PFSK-1 (cell line): Measurements from ENCODE around the gene RLN3.

Source experiments
- FOXP2 ChIP-seq: optimal IDR thresholded peaks from 2 replicates; pipeline ENCODE3; 2011; ENCODE audit warnings: borderline replicate concordance, control low read depth, inconsistent platforms; ENCODE audit not compliant: insufficient read depth; ENCODE audit errors: extremely low read length, extremely low read depth
- POLR2AphosphoS5 ChIP-seq: IDR thresholded peaks from 2 replicates; pipeline ENCODE4 v1.6.1; 2012; ENCODE audit warnings: low read depth, mild to moderate bottlenecking, control low read depth, low read length, moderate library complexity
- REST ChIP-seq, 2 experiments: IDR thresholded peaks; 2 replicates each; pipeline versions ENCODE4 v1.6.1 to v1.8.0; 2011 to 2012; ENCODE audit warnings: low read depth in 2 of 2, low read length in 2 of 2, control low read depth in 1 of 2, inconsistent platforms in 1 of 2, mild to moderate bottlenecking in 1 of 2, moderate library complexity in 1 of 2; ENCODE audit not compliant: insufficient read depth in 1 of 2
- SIN3A ChIP-seq: IDR thresholded peaks from 2 replicates; pipeline ENCODE4 v1.6.1; 2012; ENCODE audit warnings: mild to moderate bottlenecking, low read length, moderate library complexity, borderline replicate concordance; ENCODE audit not compliant: insufficient read depth
- TAF1 ChIP-seq: IDR thresholded peaks from 2 replicates; pipeline ENCODE4 v1.6.1; 2012; ENCODE audit warnings: low read length, control low read depth, borderline replicate concordance; ENCODE audit not compliant: insufficient read depth

The RLN3 gene

GRCh38 chr19:14012378-14012915, 15.5 kb upstream of the RLN3 start:
- TF ChIP-seq REST (IDR thresholded peaks at IDR 0.05; ENCODE audit: insufficient read depth in 1 of 2, low read depth in 2 of 2, low read length in 2 of 2) (no peak), FOXP2 (no peak), POLR2AphosphoS5 (no peak), SIN3A (no peak), TAF1 (no peak)

GRCh38 chr19:14015524-14016035, 12.4 kb upstream of the RLN3 start:
- TF ChIP-seq REST (IDR thresholded peaks at IDR 0.05; ENCODE audit: insufficient read depth in 1 of 2, low read depth in 2 of 2, low read length in 2 of 2) (no peak), SIN3A (no peak), POLR2AphosphoS5 (no peak), FOXP2 (no peak), TAF1 (no peak)

- TF ChIP-seq TAF1 (no peak), FOXP2 (no peak), SIN3A (no peak), POLR2AphosphoS5 (no peak), REST (IDR thresholded peaks at IDR 0.05; ENCODE audit: insufficient read depth in 1 of 2, low read depth in 2 of 2, low read length in 2 of 2) (no peak)
Observed at GRCh38 chr19:14019100-14019499, 8.8 kb upstream of the RLN3 start.

- TF ChIP-seq FOXP2 (no peak), REST (IDR thresholded peaks at IDR 0.05; ENCODE audit: insufficient read depth in 1 of 2, low read depth in 2 of 2, low read length in 2 of 2) (no peak), TAF1 (no peak), SIN3A (no peak), POLR2AphosphoS5 (no peak)
Observed at GRCh38 chr19:14021474-14021873, 6.5 kb upstream of the RLN3 start.

GRCh38 chr19:14022469-14022868, 5.5 kb upstream of the RLN3 start:
- TF ChIP-seq REST (IDR thresholded peaks at IDR 0.05; ENCODE audit: insufficient read depth in 1 of 2, low read depth in 2 of 2, low read length in 2 of 2) (no peak), SIN3A (no peak), FOXP2 (no peak), TAF1 (no peak), POLR2AphosphoS5 (no peak)
